Coronary artery (tissue), 2 donors: ENCODE results near the gene CXCL16.
"Not testable (repeated sequence)": the region's sequence is repeated elsewhere in the genome, so short reads cannot be mapped to it uniquely, and the experiment has no call there.

Source experiments
- DNase-seq: peaks from one replicate; pipeline ENCODE4 v3.0.0-alpha.2; 2017; ENCODE audit warnings: low spot score
- H3K27ac ChIP-seq, 2 donors: fragments of 200-600 bp; sonication (generic); one replicate each; pipeline ENCODE4 v1.5.1; 2016 to 2019
- H3K4me3 ChIP-seq: fragments of 200-600 bp; sonication (generic); 2 replicates; pipeline ENCODE4 v1.5.1; 2016; ENCODE audit warnings: mild to moderate bottlenecking, moderate library complexity
- CTCF ChIP-seq: fragments of 200-600 bp; sonication (generic); IDR thresholded peaks from one replicate; pipeline ENCODE4 v1.5.1; 2019; ENCODE audit warnings: antibody characterized with exemption

Gene CXCL16

GRCh38 chr17:4696437-4696805 is 43.3 kb downstream of the CXCL16 start:
- no peak overlapping the region for H3K4me3 ChIP-seq
- no peak for TF ChIP-seq CTCF
- no peak overlapping the region for H3K27ac ChIP-seq
- no peak for DNase-seq

DNA sequence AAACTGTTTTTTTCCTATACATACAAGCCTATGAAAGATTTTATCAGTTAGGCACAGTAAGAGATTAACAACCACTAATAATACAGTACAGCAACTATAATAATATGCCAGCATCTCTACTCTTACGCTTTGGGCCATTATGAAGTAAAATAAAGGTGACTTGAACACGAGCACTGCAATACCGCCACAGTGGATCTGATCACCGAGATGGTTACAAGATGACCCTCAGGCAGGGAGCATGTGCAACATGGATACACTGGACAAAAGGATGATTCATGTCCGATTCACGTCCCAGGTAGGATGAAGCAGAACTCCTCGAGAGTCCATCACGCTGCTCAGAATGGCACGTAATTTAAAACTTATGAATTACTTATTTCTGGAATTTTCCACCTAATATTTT is 46.3 kb downstream of the CXCL16 start:
- Histone ChIP-seq H3K27ac (no peak overlapping the region), H3K4me3 (no peak overlapping the region)
- TF ChIP-seq CTCF = no peak
- no peak for DNase-seq

DNA sequence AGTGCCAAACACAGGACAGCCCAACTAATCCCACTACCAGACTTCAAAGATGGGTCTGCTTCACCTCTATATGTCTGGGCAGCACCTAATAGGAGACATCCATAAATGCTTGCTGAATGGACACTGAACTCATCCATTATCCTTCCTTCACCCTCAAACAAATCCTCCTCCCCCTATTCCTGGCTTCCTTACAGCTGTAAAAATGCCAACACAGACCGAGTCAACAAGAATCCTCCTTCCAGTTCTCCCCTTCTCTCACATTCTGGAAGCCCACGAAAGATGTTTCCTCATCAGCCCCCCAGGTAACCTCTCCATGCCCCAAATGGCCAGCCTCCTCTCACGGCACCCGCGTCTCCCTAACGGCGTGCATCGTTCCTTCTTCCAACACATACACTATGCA is 48.0 kb downstream of the CXCL16 start:
- no peak for TF ChIP-seq CTCF
- Histone ChIP-seq H3K27ac (no peak overlapping the region), H3K4me3 (no peak overlapping the region)
- DNase-seq = no peak

GRCh38 chr17:4690745-4691144 is 49.0 kb downstream of the CXCL16 start:
- Histone ChIP-seq H3K27ac (no peak overlapping the region), H3K4me3 (no peak overlapping the region)
- no peak for DNase-seq
- no peak for TF ChIP-seq CTCF

GRCh38 chr17:4689872-4690271 is 49.9 kb downstream of the CXCL16 start:
- H3K27ac ChIP-seq, DNase-seq, H3K4me3 ChIP-seq: not testable (repeated sequence)

GRCh38 chr17:4683739-4684138 is 56.0 kb downstream of the CXCL16 start:
- DNase-seq = not testable (repeated sequence)
- peak overlapping the region in 1 of 2 donors; percentile 24 for H3K27ac ChIP-seq

More at GRCh38 chr17:4683739-4684138, 56.0 kb downstream of the CXCL16 start:
- not testable (repeated sequence) for H3K4me3 ChIP-seq
